ENCODE results near the gene CEP112.

Gene CEP112

GRCh38 chr17:65799869-65800268 lies 392.1 kb downstream of the CEP112 start:
- no peak for TF ChIP-seq CTCF (IDR thresholded peaks at IDR 0.05; ENCODE audit: low read depth, low read length)
- Histone ChIP-seq H3K4me3 (ENCODE audit: low read depth, low read length) (no peak overlapping the region), H3K36me3 (no peaks in the 10 kb centered on the region), H3K27me3 (no peaks in the 10 kb centered on the region), H3K4me1 (no peaks in the 10 kb centered on the region), H3K9me3 (no peaks in the 10 kb centered on the region)
- DNase-seq: no peak

- no peak for TF ChIP-seq CTCF (IDR thresholded peaks at IDR 0.05; ENCODE audit: low read depth, low read length)
- DNase-seq: no peak
- no peaks in the 10 kb centered on the region for H3K4me1 ChIP-seq
Observed at GRCh38 chr17:65799454-65799853, 392.5 kb downstream of the CEP112 start.

GRCh38 chr17:65797809-65798208 lies 394.1 kb downstream of the CEP112 start:
- H3K9me3 ChIP-seq: no peaks in the 10 kb centered on the region
- H3K36me3 ChIP-seq: no peaks in the 10 kb centered on the region
- peak; percentile 51 for TF ChIP-seq CTCF (IDR thresholded peaks at IDR 0.05; ENCODE audit: low read depth, low read length)
- 0 out of 2 replicates have a peak, but pooled peaks cover 2% of the 10 kb centered on the region for H3K27me3 ChIP-seq
- DNase-seq: peak; percentile 23
- H3K4me3 ChIP-seq (ENCODE audit: low read depth, low read length): no peak overlapping the region
- H3K4me1 ChIP-seq: no peaks in the 10 kb centered on the region

More at GRCh38 chr17:65799454-65799853, 392.5 kb downstream of the CEP112 start:
- no peaks in the 10 kb centered on the region for H3K36me3 ChIP-seq
- H3K27me3 ChIP-seq: no peaks in the 10 kb centered on the region
- H3K9me3 ChIP-seq: no peaks in the 10 kb centered on the region
- H3K4me3 ChIP-seq (ENCODE audit: low read depth, low read length): no peak overlapping the region

- Histone ChIP-seq H3K4me1 (no peaks in the 10 kb centered on the region), H3K4me3 (ENCODE audit: low read depth, low read length) (no peak overlapping the region), H3K27me3 (0 out of 2 replicates have a peak, but pooled peaks cover 2% of the 10 kb centered on the region), H3K9me3 (no peaks in the 10 kb centered on the region), H3K36me3 (no peaks in the 10 kb centered on the region)
- no peak for TF ChIP-seq CTCF (IDR thresholded peaks at IDR 0.05; ENCODE audit: low read depth, low read length)
- no peak for DNase-seq
Observed at GRCh38 chr17:65797101-65797500, 394.8 kb downstream of the CEP112 start.

- H3K27me3 ChIP-seq: 0 out of 2 replicates have a peak, but pooled peaks cover 2% of the 10 kb centered on the region
- H3K36me3 ChIP-seq: no peaks in the 10 kb centered on the region
- TF ChIP-seq CTCF (IDR thresholded peaks at IDR 0.05; ENCODE audit: low read depth, low read length): peak; percentile 66
Observed at GRCh38 chr17:65794572-65794971, 397.4 kb downstream of the CEP112 start.

GRCh38 chr17:65790241-65790640 lies 401.7 kb downstream of the CEP112 start:
- Histone ChIP-seq H3K4me1 (no peaks in the 10 kb centered on the region), H3K4me3 (ENCODE audit: low read depth, low read length) (no peak overlapping the region), H3K9me3 (no peaks in the 10 kb centered on the region), H3K27me3 (0 out of 2 replicates have a peak, but pooled peaks cover 2% of the 10 kb centered on the region), H3K36me3 (no peaks in the 10 kb centered on the region)
- no peak for TF ChIP-seq CTCF (IDR thresholded peaks at IDR 0.05; ENCODE audit: low read depth, low read length)
- DNase-seq: no peak

More at GRCh38 chr17:65794572-65794971, 397.4 kb downstream of the CEP112 start:
- DNase-seq: no peak
- H3K9me3 ChIP-seq: no peaks in the 10 kb centered on the region
- H3K4me1 ChIP-seq: no peaks in the 10 kb centered on the region
- no peak overlapping the region for H3K4me3 ChIP-seq (ENCODE audit: low read depth, low read length)

Data from BE2C (cell line).